Activated B cell treated with CpG ODN at 0.5 μM for 24 hours (primary cell): Measurements from ENCODE around the gene PIK3CD. TPM values are rescaled to one million over a fixed set of nuclear protein-coding genes. Genes with fewer than 3 reads are reported as not detected.

Experiments used
- ATAC-seq: fragments of 200-7000 bp; cut with Tn5 transposase; one replicate; pipeline ENCODE4 v1.10.0; 2021; ENCODE audit warnings: low read depth, mild to moderate bottlenecking, moderate library complexity
- CTCF ChIA-PET: fragments of 350-600 bp; sonication (Branson Sonifier 250); formaldehyde crosslinking; loops from one replicate; lab custom pipeline; 2021; ENCODE audit warnings: antibody characterized with exemption; lab: Charles Lee
- POLR2A ChIA-PET: fragments of 350-600 bp; sonication (Branson Sonifier 250); formaldehyde crosslinking; loops from one replicate; lab custom pipeline; 2021; ENCODE audit warnings: antibody characterized with exemption; lab: Charles Lee
- DNase-seq: peaks from one replicate; pipeline ENCODE4 v3.0.0; 2022
- H3K27ac Mint-ChIP-seq: one replicate; pipeline ENCODE4 v1.8.0; 2020; ENCODE audit warnings: mixed read lengths
- H3K27me3 Mint-ChIP-seq: one replicate; pipeline ENCODE4 v1.8.0; 2021; ENCODE audit warnings: mixed read lengths
- H3K36me3 Mint-ChIP-seq: one replicate; pipeline ENCODE4 v1.8.0; 2021; ENCODE audit warnings: low read depth, mixed read lengths
- H3K4me1 Mint-ChIP-seq: one replicate; pipeline ENCODE4 v1.8.0; 2021; ENCODE audit warnings: mixed read lengths
- H3K4me3 Mint-ChIP-seq: one replicate; pipeline ENCODE4 v1.8.0; 2020; ENCODE audit warnings: mild to moderate bottlenecking, mixed read lengths
- H3K9me3 Mint-ChIP-seq: one replicate; pipeline ENCODE4 v1.8.0; 2020; ENCODE audit warnings: mixed read lengths
- CTCF ChIP-seq: fragments of 200-600 bp; IDR thresholded peaks from one replicate; pipeline ENCODE4 v1.8.0; 2022; ENCODE audit warnings: antibody characterized with exemption, mild to moderate bottlenecking
- intact Hi-C: fragments of 100-400 bp; cut with micrococcal nuclease; formaldehyde crosslinking; loops from one replicate; pipeline ENCODE4 v1.15.1; 2024
- total RNA-seq: library from RNA; stranded (reverse); gene quantifications from 2 replicates; pipeline ENCODE4 v1.2.3, GENCODE V29; 2022

The PIK3CD gene
- total RNA-seq, 1 donor from 2014 or later: 265 TPM

GRCh38 chr1:9687120-9687873 is 35.8 kb downstream of the PIK3CD start:
- ChIA-PET POLR2A (interaction anchor here (0.6 to 10.0 kb wide), 13 partner anchors 11 to 148 kb away, joined by 3 to 126 read pairs (median 4); partner anchors contain the start of genes PIK3CD and SLC25A33), CTCF (interaction anchor here (0.8 to 4.3 kb wide), 4 partner anchors 32 to 72 kb away, joined by 3 to 33 read pairs (median 4); partner anchors contain the start of gene PIK3CD)
- no peak for TF ChIP-seq CTCF
- peak; percentile 58 for ATAC-seq
- Mint-ChIP-seq H3K27me3 (no peaks in the 10 kb centered on the region), H3K4me3 (peak overlapping the region; percentile 82), H3K4me1 (peaks cover 72% of the 10 kb centered on the region), H3K36me3 (peaks cover 33% of the 10 kb centered on the region), H3K27ac (peak overlapping the region; percentile 87), H3K9me3 (no peaks in the 10 kb centered on the region)
- DNase-seq: peak; percentile 63
- intact Hi-C loops: loop anchor here (1.0 to 2.0 kb wide), 3 partner anchors 14 to 136 kb away; partner anchors contain the start of gene CLSTN1

GRCh38 chr1:9687874-9688582 is 36.5 kb downstream of the PIK3CD start:
- no peaks in the 10 kb centered on the region for H3K27me3 Mint-ChIP-seq
- H3K36me3 Mint-ChIP-seq: peaks cover 37% of the 10 kb centered on the region
- no peak for TF ChIP-seq CTCF
- peak overlapping the region; percentile 87 for H3K27ac Mint-ChIP-seq
- H3K4me1 Mint-ChIP-seq: peaks cover 72% of the 10 kb centered on the region
- ChIA-PET CTCF (interaction anchor here (1.0 to 4.3 kb wide), 5 partner anchors 36 to 72 kb away, joined by 3 to 33 read pairs (median 4); partner anchors contain the start of gene PIK3CD), POLR2A (interaction anchor here (0.6 to 10.0 kb wide), 9 partner anchors 12 to 1492 kb away, joined by 3 to 126 read pairs (median 5); partner anchors contain the start of genes PIK3CD and SLC25A33)
- DNase-seq (no peak), ATAC-seq (no peak)
- H3K9me3 Mint-ChIP-seq: no peaks in the 10 kb centered on the region
- intact Hi-C loops: loop anchor here (1.0 to 2.0 kb wide), 5 partner anchors 15 to 135 kb away; partner anchors contain the start of gene CLSTN1
- peak overlapping the region; percentile 82 for H3K4me3 Mint-ChIP-seq

GRCh38 chr1:9688599-9688998 is 37.1 kb downstream of the PIK3CD start:
- H3K4me1 Mint-ChIP-seq: peaks cover 69% of the 10 kb centered on the region
- intact Hi-C loops: loop anchor here (2.0 kb wide), 2 partner anchors 28 to 36 kb away; no protein-coding TSS in a partner anchor
- H3K27ac Mint-ChIP-seq: peak overlapping the region; percentile 87
- POLR2A ChIA-PET: interaction anchor here (0.6 to 10.0 kb wide), 5 partner anchors 12 to 1492 kb away, joined by 3 to 126 read pairs (median 5); partner anchors contain the start of gene PIK3CD
- CTCF ChIA-PET: interaction anchor here (1.0 to 4.3 kb wide), 3 partner anchors 44 to 71 kb away, joined by 3 to 33 read pairs (median 5); no protein-coding TSS in a partner anchor
- TF ChIP-seq CTCF: no peak
- ATAC-seq (no peak), DNase-seq (no peak)
- no peaks in the 10 kb centered on the region for H3K27me3 Mint-ChIP-seq
- peak overlapping the region; percentile 82 for H3K4me3 Mint-ChIP-seq
- no peaks in the 10 kb centered on the region for H3K9me3 Mint-ChIP-seq
- H3K36me3 Mint-ChIP-seq: peaks cover 37% of the 10 kb centered on the region

GRCh38 chr1:9689011-9689706 is 37.6 kb downstream of the PIK3CD start:
- peak overlapping the region; percentile 82 for H3K4me3 Mint-ChIP-seq
- ATAC-seq: peak; percentile 78
- peaks cover 39% of the 10 kb centered on the region for H3K36me3 Mint-ChIP-seq
- H3K4me1 Mint-ChIP-seq: peaks cover 68% of the 10 kb centered on the region
- POLR2A ChIA-PET: interaction anchor here (8.1 to 10.0 kb wide), 2 partner anchors 36 to 62 kb away, joined by 100 to 126 read pairs; partner anchors contain the start of gene PIK3CD
- intact Hi-C loops: loop anchor here (1.0 to 2.0 kb wide), 3 partner anchors 28 to 36 kb away; no protein-coding TSS in a partner anchor
- DNase-seq: peak; percentile 80
- peak overlapping the region; percentile 87 for H3K27ac Mint-ChIP-seq
- H3K9me3 Mint-ChIP-seq: no peaks in the 10 kb centered on the region
- CTCF ChIA-PET: interaction anchor here (1.0 to 4.3 kb wide), 3 partner anchors 45 to 72 kb away, joined by 3 to 33 read pairs (median 5); no protein-coding TSS in a partner anchor
- H3K27me3 Mint-ChIP-seq: no peaks in the 10 kb centered on the region
- TF ChIP-seq CTCF: no peak
